H1 (cell line): ENCODE measurements around the gene NDUFV1. TPM values are rescaled to one million over a fixed set of nuclear protein-coding genes. Genes with fewer than 3 reads are reported as not detected.

Experiments
- SIN3A ChIP-seq, 2 experiments: IDR thresholded peaks in 1 of 2; conservative IDR thresholded peaks in 1 of 2; 2 replicates each; pipeline ENCODE4 v1.6.1; 2011 to 2012; ENCODE audit warnings: low read length in 2 of 2, improper control_type of control experiment in 1 of 2, low read depth in 1 of 2, mild to moderate bottlenecking in 1 of 2
- TCF12 ChIP-seq: IDR thresholded peaks from 2 replicates; pipeline ENCODE4 v1.6.1; 2011; ENCODE audit warnings: low read depth, mild to moderate bottlenecking, low read length
- YY1 ChIP-seq: IDR thresholded peaks from 2 replicates; pipeline ENCODE4 v1.6.1; 2011; ENCODE audit warnings: low read depth, mild to moderate bottlenecking, low read length
- polyA plus RNA-seq, 7 experiments: library from polyadenylated mRNA; depleted of rRNA in 3 of 7; stranded (reverse) in 5 of 7; unstranded in 2 of 7; fragments of >200 nt in 5 of 7; fragments of 200-250 nt in 2 of 7; gene quantifications; 1 replicate in 5 of 7; 2 replicates in 1 of 7; 4 replicates in 1 of 7; pipeline versions ENCODE4 v1.2.1 to v1.2.3, GENCODE V29; 2011 to 2013; ENCODE audit warnings: missing spikeins in 2 of 7, mixed read lengths in 2 of 7
- total RNA-seq: library from RNA; stranded (reverse); fragmentation: NEBNext Ultra II Directional; extraction: Animal tissue kit (Norgen Biotek cat#: 25700); gene quantifications from 2 replicates; pipeline ENCODE4 v1.2.1, GENCODE V29; 2021
- TF ChIP-seq, protein P1 (sequence below): fragments of 300-600 bp; sonication (generic); IDR thresholded peaks from 2 replicates; pipeline ENCODE4 v1.7.1; 2012; ENCODE audit warnings: low read length, moderate library complexity, mild to moderate bottlenecking, inconsistent platforms; ENCODE audit not compliant: insufficient replicate concordance

The NDUFV1 gene
- total and polyA plus RNA-seq, 2 of the 8 experiments (the other 6 are each of a cell fraction or from before 2014, with no cell fraction given): 125 to 131 TPM

- TF ChIP-seq, protein P1, sequence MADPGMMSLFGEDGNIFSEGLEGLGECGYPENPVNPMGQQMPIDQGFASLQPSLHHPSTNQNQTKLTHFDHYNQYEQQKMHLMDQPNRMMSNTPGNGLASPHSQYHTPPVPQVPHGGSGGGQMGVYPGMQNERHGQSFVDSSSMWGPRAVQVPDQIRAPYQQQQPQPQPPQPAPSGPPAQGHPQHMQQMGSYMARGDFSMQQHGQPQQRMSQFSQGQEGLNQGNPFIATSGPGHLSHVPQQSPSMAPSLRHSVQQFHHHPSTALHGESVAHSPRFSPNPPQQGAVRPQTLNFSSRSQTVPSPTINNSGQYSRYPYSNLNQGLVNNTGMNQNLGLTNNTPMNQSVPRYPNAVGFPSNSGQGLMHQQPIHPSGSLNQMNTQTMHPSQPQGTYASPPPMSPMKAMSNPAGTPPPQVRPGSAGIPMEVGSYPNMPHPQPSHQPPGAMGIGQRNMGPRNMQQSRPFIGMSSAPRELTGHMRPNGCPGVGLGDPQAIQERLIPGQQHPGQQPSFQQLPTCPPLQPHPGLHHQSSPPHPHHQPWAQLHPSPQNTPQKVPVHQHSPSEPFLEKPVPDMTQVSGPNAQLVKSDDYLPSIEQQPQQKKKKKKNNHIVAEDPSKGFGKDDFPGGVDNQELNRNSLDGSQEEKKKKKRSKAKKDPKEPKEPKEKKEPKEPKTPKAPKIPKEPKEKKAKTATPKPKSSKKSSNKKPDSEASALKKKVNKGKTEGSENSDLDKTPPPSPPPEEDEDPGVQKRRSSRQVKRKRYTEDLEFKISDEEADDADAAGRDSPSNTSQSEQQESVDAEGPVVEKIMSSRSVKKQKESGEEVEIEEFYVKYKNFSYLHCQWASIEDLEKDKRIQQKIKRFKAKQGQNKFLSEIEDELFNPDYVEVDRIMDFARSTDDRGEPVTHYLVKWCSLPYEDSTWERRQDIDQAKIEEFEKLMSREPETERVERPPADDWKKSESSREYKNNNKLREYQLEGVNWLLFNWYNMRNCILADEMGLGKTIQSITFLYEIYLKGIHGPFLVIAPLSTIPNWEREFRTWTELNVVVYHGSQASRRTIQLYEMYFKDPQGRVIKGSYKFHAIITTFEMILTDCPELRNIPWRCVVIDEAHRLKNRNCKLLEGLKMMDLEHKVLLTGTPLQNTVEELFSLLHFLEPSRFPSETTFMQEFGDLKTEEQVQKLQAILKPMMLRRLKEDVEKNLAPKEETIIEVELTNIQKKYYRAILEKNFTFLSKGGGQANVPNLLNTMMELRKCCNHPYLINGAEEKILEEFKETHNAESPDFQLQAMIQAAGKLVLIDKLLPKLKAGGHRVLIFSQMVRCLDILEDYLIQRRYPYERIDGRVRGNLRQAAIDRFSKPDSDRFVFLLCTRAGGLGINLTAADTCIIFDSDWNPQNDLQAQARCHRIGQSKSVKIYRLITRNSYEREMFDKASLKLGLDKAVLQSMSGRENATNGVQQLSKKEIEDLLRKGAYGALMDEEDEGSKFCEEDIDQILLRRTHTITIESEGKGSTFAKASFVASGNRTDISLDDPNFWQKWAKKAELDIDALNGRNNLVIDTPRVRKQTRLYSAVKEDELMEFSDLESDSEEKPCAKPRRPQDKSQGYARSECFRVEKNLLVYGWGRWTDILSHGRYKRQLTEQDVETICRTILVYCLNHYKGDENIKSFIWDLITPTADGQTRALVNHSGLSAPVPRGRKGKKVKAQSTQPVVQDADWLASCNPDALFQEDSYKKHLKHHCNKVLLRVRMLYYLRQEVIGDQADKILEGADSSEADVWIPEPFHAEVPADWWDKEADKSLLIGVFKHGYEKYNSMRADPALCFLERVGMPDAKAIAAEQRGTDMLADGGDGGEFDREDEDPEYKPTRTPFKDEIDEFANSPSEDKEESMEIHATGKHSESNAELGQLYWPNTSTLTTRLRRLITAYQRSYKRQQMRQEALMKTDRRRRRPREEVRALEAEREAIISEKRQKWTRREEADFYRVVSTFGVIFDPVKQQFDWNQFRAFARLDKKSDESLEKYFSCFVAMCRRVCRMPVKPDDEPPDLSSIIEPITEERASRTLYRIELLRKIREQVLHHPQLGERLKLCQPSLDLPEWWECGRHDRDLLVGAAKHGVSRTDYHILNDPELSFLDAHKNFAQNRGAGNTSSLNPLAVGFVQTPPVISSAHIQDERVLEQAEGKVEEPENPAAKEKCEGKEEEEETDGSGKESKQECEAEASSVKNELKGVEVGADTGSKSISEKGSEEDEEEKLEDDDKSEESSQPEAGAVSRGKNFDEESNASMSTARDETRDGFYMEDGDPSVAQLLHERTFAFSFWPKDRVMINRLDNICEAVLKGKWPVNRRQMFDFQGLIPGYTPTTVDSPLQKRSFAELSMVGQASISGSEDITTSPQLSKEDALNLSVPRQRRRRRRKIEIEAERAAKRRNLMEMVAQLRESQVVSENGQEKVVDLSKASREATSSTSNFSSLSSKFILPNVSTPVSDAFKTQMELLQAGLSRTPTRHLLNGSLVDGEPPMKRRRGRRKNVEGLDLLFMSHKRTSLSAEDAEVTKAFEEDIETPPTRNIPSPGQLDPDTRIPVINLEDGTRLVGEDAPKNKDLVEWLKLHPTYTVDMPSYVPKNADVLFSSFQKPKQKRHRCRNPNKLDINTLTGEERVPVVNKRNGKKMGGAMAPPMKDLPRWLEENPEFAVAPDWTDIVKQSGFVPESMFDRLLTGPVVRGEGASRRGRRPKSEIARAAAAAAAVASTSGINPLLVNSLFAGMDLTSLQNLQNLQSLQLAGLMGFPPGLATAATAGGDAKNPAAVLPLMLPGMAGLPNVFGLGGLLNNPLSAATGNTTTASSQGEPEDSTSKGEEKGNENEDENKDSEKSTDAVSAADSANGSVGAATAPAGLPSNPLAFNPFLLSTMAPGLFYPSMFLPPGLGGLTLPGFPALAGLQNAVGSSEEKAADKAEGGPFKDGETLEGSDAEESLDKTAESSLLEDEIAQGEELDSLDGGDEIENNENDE: no peak
- no peak for TF ChIP-seq SIN3A (conservative IDR thresholded peaks at IDR 0.05 in 1 of 2, IDR thresholded peaks at IDR 0.05 in 1 of 2; ENCODE audit: low read depth in 1 of 2, low read length in 2 of 2)
- TF ChIP-seq YY1: no peak
- TF ChIP-seq TCF12: no peak
Observed at GRCh38 chr11:67577951-67578350, 28.8 kb upstream of the NDUFV1 start (continued).
